ENCODE results near the gene RIN1. TPM values are rescaled to one million over a fixed set of nuclear protein-coding genes. Genes with fewer than 3 reads are reported as not detected.

The RIN1 gene
- total and polyA plus RNA-seq, 2 of the 13 experiments (the other 11 are each of a cell fraction or from before 2014, with no cell fraction given) = 2.4 to 4.1 TPM

DNA sequence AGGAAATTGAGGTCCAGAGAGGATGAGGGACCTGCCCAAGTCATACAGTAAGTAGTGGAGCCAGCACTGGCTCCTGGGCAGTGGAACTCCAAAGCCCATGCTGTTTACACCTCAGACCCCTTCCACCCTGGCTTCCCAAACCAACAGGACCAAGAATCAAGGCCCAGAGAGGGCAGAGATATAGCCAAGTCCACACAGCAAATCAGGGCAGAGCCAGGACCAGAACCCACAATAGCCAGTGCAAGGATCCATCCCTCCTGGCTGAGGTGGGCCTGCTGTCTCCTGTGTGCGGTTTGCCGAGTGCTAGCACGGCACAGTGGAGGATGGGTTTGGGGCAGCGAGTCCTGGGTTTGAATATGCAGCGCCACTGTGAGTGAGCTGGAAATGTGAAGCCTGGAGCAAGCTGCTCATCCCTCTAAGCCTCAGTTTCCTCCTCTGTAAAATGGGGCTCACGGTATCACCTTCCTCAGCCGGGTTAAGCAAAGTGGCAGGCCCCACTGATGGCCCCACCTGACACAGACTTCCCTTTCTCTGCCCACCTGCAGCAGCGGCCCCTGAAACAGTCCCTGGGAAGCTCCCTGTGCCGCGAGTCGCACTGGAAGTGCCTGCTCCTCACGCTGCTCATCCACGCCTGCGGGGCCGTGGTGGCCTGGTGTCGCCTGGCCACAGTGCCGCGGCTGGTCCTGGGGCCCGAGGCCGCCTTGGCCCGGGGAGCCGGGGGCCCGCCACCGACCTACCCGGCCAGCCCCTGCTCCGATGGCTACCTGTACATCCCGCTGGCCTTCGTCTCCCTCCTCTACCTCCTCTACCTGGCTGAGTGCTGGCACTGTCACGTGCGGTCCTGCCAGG lies 42.2 kb downstream of the RIN1 start:
- CTCF ChIA-PET (ENCODE audit: low intra/inter-chr PET ratio, low total read pairs) = no interaction called here

More for the DNA sequence above, 42.2 kb downstream of the RIN1 start:
- ATAC-seq (no peak), FAIRE-seq (no peak), DNase-seq (ENCODE audit: low spot score) (no peak)
- Histone ChIP-seq H4K20me1 (ENCODE audit: insufficient read depth, low read length) (no peaks in the 10 kb centered on the region), H3K9ac (ENCODE audit: insufficient read depth, low read depth, low read length) (no peak overlapping the region), H3K4me2 (ENCODE audit: low read depth, low read length) (no peak overlapping the region), H3K4me1 (ENCODE audit: insufficient read depth, low read length) (peaks cover 36% of the 10 kb centered on the region), H2AFZ (ENCODE audit: low read length) (no peak overlapping the region), H3K27me3 (ENCODE audit: control insufficient read depth in 1 of 2, insufficient read depth in 2 of 2, low read length in 2 of 2) (peaks cover 3 to 40% of the 10 kb centered on the region in 2 experiments; a peak in 4 of 5 replicates), H3K27ac (ENCODE audit: extremely low read length, insufficient read depth, low read length) (no peak overlapping the region), H3K79me2 (ENCODE audit: insufficient read depth, low read length) (no peaks in the 10 kb centered on the region), H3K9me3 (ENCODE audit: low read length) (no peaks in the 10 kb centered on the region), H3K36me3 (replicated peaks in 1 of 2; ENCODE audit: control insufficient read depth in 1 of 2, insufficient read depth in 2 of 2, low read length in 2 of 2) (no peaks in the 10 kb centered on the region), H3K4me3 (replicated peaks in 1 of 3; ENCODE audit: insufficient read depth in 1 of 3, low read depth in 2 of 3, low read length in 3 of 3) (no peak overlapping the region)
- POLR2A ChIA-PET = no interaction called here
- 52% methylated on average over 13 of the region's 30 CpGs for WGBS (ENCODE audit: low lambda C conversion rate)
- TF ChIP-seq ZNF629 (CRISPR knock-in tag; conservative IDR thresholded peaks at IDR 0.05) (0 out of 2 replicates have a peak, but pooled peaks have one; percentile 43), ZNF768 (CRISPR knock-in tag; IDR thresholded peaks at IDR 0.05) (peak; percentile 89), PRDM15 (CRISPR knock-in tag; IDR thresholded peaks at IDR 0.05) (no peak), HIC2 (CRISPR knock-in tag; IDR thresholded peaks at IDR 0.05; ENCODE audit: low read depth) (no peak)
- intact Hi-C loops (cut with micrococcal nuclease; ENCODE audit: unreplicated experiment) = no loop called here
- BruUV-seq (replicated peaks) = no TSS peak
- in situ Hi-C loops (cut with HindIII; ENCODE audit: extremely low pct_ligation_motif_present, low pct_unique_long_range_greater_than_20kb) = loop anchor here (5.0 kb wide), 1 partner anchor 33 kb away; no protein-coding TSS in a partner anchor

All from HepG2 (cell line).